HepG2 (cell line): ENCODE results near the gene ZNF138.

Source experiments
- KLF16 ChIP-seq, 2 experiments: sonication (generic) in 1 of 2; formaldehyde crosslinking in 1 of 2; IDR thresholded peaks; 2 replicates each; pipeline versions ENCODE4 v1.6.1 to v1.8.0; 2016 to 2023; ENCODE audit warnings: missing genetic modification reagents in 2 of 2, missing compliant biosample characterization in 1 of 2
- ZC3H13 ChIP-seq: sonication (generic); formaldehyde crosslinking; IDR thresholded peaks from 2 replicates; pipeline ENCODE4 v1.8.1; 2023; ENCODE audit warnings: mild to moderate bottlenecking, missing genetic modification reagents, moderate library complexity
- ZEB1 ChIP-seq: IDR thresholded peaks from 2 replicates; pipeline ENCODE4 v1.6.1; 2012; ENCODE audit warnings: mild to moderate bottlenecking, low read depth, inconsistent platforms; ENCODE audit not compliant: insufficient replicate concordance

- TF ChIP-seq ZC3H13 (CRISPR knock-in tag) (no peak), ZEB1 (no peak), KLF16 (CRISPR knock-in tag; IDR thresholded peaks at IDR 0.05) (no peak)
Observed at GRCh38 chr7:64868499-64868898, 74.3 kb downstream of the ZNF138 start.
